Neuron (in vitro differentiated cells): ENCODE data around the gene COBL.

ENCODE experiments used
- H2AFZ ChIP-seq: one replicate; pipeline ENCODE4 v1.6.1; 2013; ENCODE audit warnings: low read depth, mild to moderate bottlenecking, inconsistent platforms, low read length, moderate library complexity
- H3K27me3 ChIP-seq: one replicate; pipeline ENCODE4 v1.6.1; 2013; ENCODE audit warnings: low read length; ENCODE audit not compliant: insufficient read depth
- H3K36me3 ChIP-seq: one replicate; pipeline ENCODE4 v1.6.1; 2013; ENCODE audit warnings: low read length; ENCODE audit not compliant: insufficient read depth
- H3K4me1 ChIP-seq: one replicate; pipeline ENCODE4 v1.6.1; 2013; ENCODE audit warnings: low read length; ENCODE audit not compliant: insufficient read depth
- H3K4me3 ChIP-seq: 2 replicates; pipeline ENCODE4 v1.5.1; 2013; ENCODE audit warnings: mild to moderate bottlenecking, low read length, moderate library complexity
- H3K9me3 ChIP-seq: one replicate; pipeline ENCODE4 v1.6.1; 2013; ENCODE audit warnings: low read length

COBL gene

GRCh38 chr7:51316666-51317581 lies at the start of gene COBL:
TSS of gene COBL (minus strand) at chr7:51316809. CDS start at chr7:51316633, 176 bp downstream.
- H3K4me1 ChIP-seq: peaks cover 11% of the 10 kb centered on the region
- peak within 1 kb of the TSS; percentile 35 for H2AFZ ChIP-seq
- H3K36me3 ChIP-seq: no peaks in the 10 kb centered on the region
- H3K9me3 ChIP-seq: peaks cover 3% of the 10 kb centered on the region
- H3K27me3 ChIP-seq: peaks cover 50% of the 10 kb centered on the region
- H3K4me3 ChIP-seq: peak within 1 kb of the TSS; percentile 29

GRCh38 chr7:51366172-51366728 lies 49.6 kb upstream of the COBL start:
- Histone ChIP-seq H3K27me3 (no peaks in the 10 kb centered on the region), H2AFZ (no peak overlapping the region), H3K4me3 (no peak overlapping the region), H3K36me3 (no peaks in the 10 kb centered on the region), H3K4me1 (no peaks in the 10 kb centered on the region), H3K9me3 (no peaks in the 10 kb centered on the region)

- no peaks in the 10 kb centered on the region for H3K27me3 ChIP-seq
- no peaks in the 10 kb centered on the region for H3K9me3 ChIP-seq
- no peaks in the 10 kb centered on the region for H3K36me3 ChIP-seq
Measured at GRCh38 chr7:51357821-51358220, 41.2 kb upstream of the COBL start.

GRCh38 chr7:51356849-51357516 lies 40.4 kb upstream of the COBL start:
- Histone ChIP-seq H3K4me1 (no peaks in the 10 kb centered on the region), H2AFZ (no peak overlapping the region), H3K4me3 (no peak overlapping the region), H3K9me3 (no peaks in the 10 kb centered on the region), H3K36me3 (no peaks in the 10 kb centered on the region), H3K27me3 (no peaks in the 10 kb centered on the region)

More at GRCh38 chr7:51357821-51358220, 41.2 kb upstream of the COBL start:
- Histone ChIP-seq H2AFZ (no peak overlapping the region), H3K4me3 (no peak overlapping the region), H3K4me1 (no peaks in the 10 kb centered on the region)

- Histone ChIP-seq H3K9me3 (no peaks in the 10 kb centered on the region), H3K4me3 (no peak overlapping the region), H3K27me3 (no peaks in the 10 kb centered on the region), H3K36me3 (no peaks in the 10 kb centered on the region), H3K4me1 (no peaks in the 10 kb centered on the region), H2AFZ (no peak overlapping the region)
Measured at GRCh38 chr7:51354897-51355296, 38.3 kb upstream of the COBL start.

- Histone ChIP-seq H3K4me3 (no peak overlapping the region), H3K4me1 (no peaks in the 10 kb centered on the region), H3K9me3 (no peaks in the 10 kb centered on the region), H2AFZ (no peak overlapping the region), H3K36me3 (no peaks in the 10 kb centered on the region), H3K27me3 (no peaks in the 10 kb centered on the region)
Measured at GRCh38 chr7:51354434-51354833, 37.8 kb upstream of the COBL start.

- Histone ChIP-seq H3K36me3 (no peaks in the 10 kb centered on the region), H2AFZ (no peak overlapping the region), H3K9me3 (no peaks in the 10 kb centered on the region), H3K4me1 (no peaks in the 10 kb centered on the region), H3K4me3 (no peak overlapping the region), H3K27me3 (no peaks in the 10 kb centered on the region)
Measured at GRCh38 chr7:51352174-51353100, 35.8 kb upstream of the COBL start.

- H3K36me3 ChIP-seq: no peaks in the 10 kb centered on the region
- H2AFZ ChIP-seq: no peak overlapping the region
- no peaks in the 10 kb centered on the region for H3K9me3 ChIP-seq
- H3K27me3 ChIP-seq: no peaks in the 10 kb centered on the region
- H3K4me3 ChIP-seq: no peak overlapping the region
- H3K4me1 ChIP-seq: no peaks in the 10 kb centered on the region
Measured at GRCh38 chr7:51351661-51352060, 35.1 kb upstream of the COBL start.

GRCh38 chr7:51350546-51350896 lies 33.9 kb upstream of the COBL start:
- H3K9me3 ChIP-seq: no peaks in the 10 kb centered on the region
- H2AFZ ChIP-seq: no peak overlapping the region
- H3K27me3 ChIP-seq: no peaks in the 10 kb centered on the region
- no peaks in the 10 kb centered on the region for H3K4me1 ChIP-seq
- no peak overlapping the region for H3K4me3 ChIP-seq
- H3K36me3 ChIP-seq: no peaks in the 10 kb centered on the region

- H3K4me3 ChIP-seq: no peak overlapping the region
- no peaks in the 10 kb centered on the region for H3K4me1 ChIP-seq
- H2AFZ ChIP-seq: no peak overlapping the region
- H3K36me3 ChIP-seq: no peaks in the 10 kb centered on the region
- H3K9me3 ChIP-seq: no peaks in the 10 kb centered on the region
- no peaks in the 10 kb centered on the region for H3K27me3 ChIP-seq
Measured at GRCh38 chr7:51349820-51350545, 33.4 kb upstream of the COBL start.

- Histone ChIP-seq H3K4me3 (no peak overlapping the region), H3K9me3 (no peaks in the 10 kb centered on the region), H2AFZ (no peak overlapping the region), H3K4me1 (no peaks in the 10 kb centered on the region), H3K36me3 (no peaks in the 10 kb centered on the region), H3K27me3 (no peaks in the 10 kb centered on the region)
Measured at GRCh38 chr7:51346126-51346525, 29.5 kb upstream of the COBL start.
